ENCODE data around the gene CSRNP3.

Gene CSRNP3

DNA sequence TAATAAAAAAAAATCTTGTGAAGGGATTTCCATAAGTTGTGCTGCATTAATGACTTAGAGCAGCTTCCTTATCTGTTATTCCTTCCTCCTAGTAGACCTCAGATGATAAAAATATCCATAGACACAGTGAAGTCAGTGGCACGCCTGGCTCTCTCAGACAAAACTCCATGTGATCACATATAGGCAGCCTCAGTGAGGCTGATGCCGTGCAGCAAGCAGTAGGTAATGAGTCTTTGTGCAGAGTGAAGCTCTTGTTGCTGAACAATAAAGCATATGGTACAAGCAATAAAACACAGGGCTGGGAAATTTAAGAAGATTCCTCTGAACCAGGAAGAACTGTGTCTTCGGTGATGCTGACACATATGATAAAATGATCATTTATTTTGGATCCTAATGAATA, 102.7 kb downstream of the CSRNP3 start:
- no peak for DNase-seq (ENCODE audit: low read depth, low spot score)
- peak overlapping the region; percentile 63 for H3K4me3 ChIP-seq
- no peaks in the 10 kb centered on the region for H3K9me3 ChIP-seq (ENCODE audit: low read depth, low read length)
- peak overlapping the region; percentile 78 for H3K27ac ChIP-seq
- H3K9ac ChIP-seq (ENCODE audit: insufficient read length) = no peak overlapping the region
- TF ChIP-seq POLR2AphosphoS5 (IDR thresholded peaks at IDR 0.05; ENCODE audit: borderline replicate concordance, low read depth, low read length) (peak; percentile 36; the same call in 1 of the 2 replicates), EZH2 (IDR thresholded peaks at IDR 0.05) (no peak)
- no peaks in the 10 kb centered on the region for H3K36me3 ChIP-seq (ENCODE audit: insufficient read depth, low read length)

DNA sequence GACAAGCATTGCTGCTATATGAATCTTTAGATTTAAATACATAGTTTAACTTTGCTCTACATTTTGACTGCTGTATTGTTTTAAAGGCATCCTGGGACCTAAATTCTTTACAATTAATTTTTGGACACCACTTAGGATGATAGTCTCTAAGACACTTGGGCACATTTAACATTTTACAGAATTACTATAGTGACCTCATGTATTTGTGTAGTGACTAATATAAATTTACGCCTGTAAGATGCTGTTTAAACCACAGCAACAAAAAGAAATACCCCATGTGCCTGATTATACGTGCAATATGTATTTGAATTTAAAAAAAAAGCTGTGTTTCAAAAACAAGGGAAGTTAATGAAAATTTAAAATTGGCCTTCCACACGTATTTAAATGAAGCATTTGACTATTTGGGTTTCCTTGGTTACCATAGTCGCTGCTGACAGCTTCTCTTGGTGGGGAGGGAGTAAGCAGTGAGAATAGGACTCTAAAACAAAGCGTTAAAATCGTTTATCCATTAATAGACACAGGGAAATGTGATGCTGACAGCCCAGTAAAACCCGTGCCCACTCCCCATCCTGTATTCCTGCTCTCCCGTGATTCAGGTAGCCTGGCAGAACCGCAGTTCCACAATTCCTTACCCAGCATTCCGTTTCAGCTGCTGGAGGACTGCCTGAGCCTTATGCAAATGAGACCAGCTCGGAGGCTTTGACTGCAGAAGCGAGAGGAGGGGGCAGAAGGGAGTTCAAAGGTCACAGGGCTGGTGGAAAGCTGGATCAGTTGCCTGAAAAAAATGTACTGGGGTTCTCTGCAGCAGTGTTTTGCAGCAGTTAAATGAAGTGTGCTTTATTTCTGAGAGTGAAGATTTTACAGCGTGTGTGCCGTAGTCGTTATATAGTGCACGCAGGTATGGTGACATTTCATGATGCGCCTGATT, 104.3 kb downstream of the CSRNP3 start:
- no peaks in the 10 kb centered on the region for H3K36me3 ChIP-seq (ENCODE audit: insufficient read depth, low read length)
- no peak for DNase-seq (ENCODE audit: low read depth, low spot score)
- TF ChIP-seq POLR2AphosphoS5 (IDR thresholded peaks at IDR 0.05; ENCODE audit: borderline replicate concordance, low read depth, low read length) = no peak
- no peak for TF ChIP-seq EZH2 (IDR thresholded peaks at IDR 0.05)
- no peak for TF ChIP-seq FOXP2 (optimal IDR thresholded peaks at IDR 0.05; ENCODE audit: control extremely low read depth, extremely low read length, insufficient read depth)
- peak overlapping the region; percentile 64 for H3K4me3 ChIP-seq
- H3K27ac ChIP-seq = no peak overlapping the region
- no peaks in the 10 kb centered on the region for H3K9me3 ChIP-seq (ENCODE audit: low read depth, low read length)
- no peak overlapping the region for H3K9ac ChIP-seq (ENCODE audit: insufficient read length)

DNA sequence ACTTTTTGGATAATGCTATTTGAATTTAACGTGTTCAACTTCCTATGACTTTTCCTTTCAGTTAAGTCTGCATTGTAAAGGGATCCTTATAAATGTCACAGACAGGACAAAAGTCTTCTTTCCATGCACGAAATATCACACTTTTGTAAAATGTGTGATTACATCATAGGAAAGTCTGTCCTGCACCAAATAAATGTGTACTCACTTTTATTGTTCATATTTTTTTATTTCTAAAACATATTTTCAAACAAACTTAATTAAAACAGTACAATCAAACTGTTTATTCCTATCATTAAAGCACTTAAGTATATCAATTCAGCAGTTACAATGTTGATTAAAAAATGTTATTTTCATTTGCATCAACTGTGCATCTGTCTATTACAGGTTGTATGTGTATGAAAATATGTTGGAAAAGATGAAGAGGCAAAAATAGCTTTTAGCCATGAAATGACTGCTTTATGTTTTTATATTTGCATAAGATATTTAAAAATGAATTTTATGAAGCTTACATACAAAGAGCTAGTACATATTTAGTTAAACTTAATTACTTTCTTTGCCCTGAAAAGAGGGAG, 105.6 kb downstream of the CSRNP3 start:
- Histone ChIP-seq H3K36me3 (ENCODE audit: insufficient read depth, low read length) (no peaks in the 10 kb centered on the region), H3K4me3 (no peak overlapping the region), H3K9me3 (ENCODE audit: low read depth, low read length) (no peaks in the 10 kb centered on the region), H3K9ac (ENCODE audit: insufficient read length) (no peak overlapping the region), H3K27ac (no peak overlapping the region)
- no peak for DNase-seq (ENCODE audit: low read depth, low spot score)
- TF ChIP-seq EZH2 (IDR thresholded peaks at IDR 0.05) (no peak), POLR2AphosphoS5 (IDR thresholded peaks at IDR 0.05; ENCODE audit: borderline replicate concordance, low read depth, low read length) (no peak), FOXP2 (optimal IDR thresholded peaks at IDR 0.05; ENCODE audit: control extremely low read depth, extremely low read length, insufficient read depth) (no peak)

DNA sequence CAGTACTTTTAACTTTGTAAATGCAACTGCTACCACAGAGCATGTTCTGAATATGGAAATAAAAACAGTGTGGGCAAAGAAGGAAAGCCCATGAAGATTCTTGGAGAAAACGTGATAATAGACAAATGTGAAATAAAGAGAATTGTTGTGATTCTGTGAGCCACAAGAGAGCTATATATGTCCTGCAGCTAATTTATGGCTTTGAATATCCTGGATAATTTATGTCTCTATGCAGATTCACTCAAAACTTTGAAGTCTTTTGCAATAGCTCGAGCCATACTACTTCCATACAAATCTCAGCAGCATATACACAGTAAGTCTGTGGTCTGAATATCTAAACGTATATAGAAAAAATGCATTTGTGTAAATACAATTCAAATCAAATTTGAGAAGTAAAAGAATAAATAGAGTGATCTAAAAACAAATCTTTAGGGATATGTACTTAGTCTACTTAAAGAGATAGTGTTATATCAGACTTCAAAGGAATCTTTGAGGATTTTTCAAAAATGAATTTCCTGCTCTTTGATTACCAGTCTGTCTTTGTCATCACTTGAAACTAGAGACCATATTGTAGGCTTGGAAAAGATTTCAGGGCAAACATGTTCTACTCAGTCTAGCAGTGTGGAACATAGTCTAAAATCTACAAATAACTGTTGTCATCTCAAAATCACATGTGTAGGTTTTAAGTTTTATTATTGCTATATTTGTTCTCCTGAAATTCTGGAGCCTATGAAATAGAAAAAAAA, 107.1 kb downstream of the CSRNP3 start:
- DNase-seq (ENCODE audit: low read depth, low spot score) = peak; percentile 92
- Histone ChIP-seq H3K36me3 (ENCODE audit: insufficient read depth, low read length) (no peaks in the 10 kb centered on the region), H3K9ac (ENCODE audit: insufficient read length) (no peak overlapping the region), H3K4me3 (peak overlapping the region; percentile 45), H3K9me3 (ENCODE audit: low read depth, low read length) (no peaks in the 10 kb centered on the region), H3K27ac (peak overlapping the region; percentile 26; the same call in 1 of the 2 replicates)
- no peak for TF ChIP-seq EZH2 (IDR thresholded peaks at IDR 0.05)
- TF ChIP-seq POLR2AphosphoS5 (IDR thresholded peaks at IDR 0.05; ENCODE audit: borderline replicate concordance, low read depth, low read length) = peak; percentile 74; the same call in 1 of the 2 replicates

DNA sequence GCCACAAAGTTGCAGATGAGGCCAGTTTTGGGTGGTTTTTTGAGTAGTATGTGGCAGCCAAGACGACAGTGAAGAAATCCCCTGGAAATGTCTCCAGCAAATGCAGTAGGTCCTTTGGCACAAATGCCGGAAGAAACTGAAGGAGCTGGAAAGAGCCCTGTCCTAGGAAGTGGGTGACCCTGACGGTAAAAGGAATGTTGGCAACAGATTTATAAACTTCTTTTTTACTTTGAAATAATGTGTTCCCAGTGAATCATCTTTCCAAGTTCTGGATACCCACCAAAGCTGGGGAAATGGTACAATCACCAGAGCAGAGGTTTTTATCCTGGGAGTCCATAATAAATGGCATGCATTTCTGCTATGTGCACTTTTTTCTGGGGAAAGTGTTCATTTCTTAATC, 112.9 kb downstream of the CSRNP3 start:
- no peak overlapping the region for H3K4me3 ChIP-seq
- H3K9me3 ChIP-seq (ENCODE audit: low read depth, low read length) = no peaks in the 10 kb centered on the region
- no peaks in the 10 kb centered on the region for H3K36me3 ChIP-seq (ENCODE audit: insufficient read depth, low read length)
- DNase-seq (ENCODE audit: low read depth, low spot score) = no peak
- no peak overlapping the region for H3K9ac ChIP-seq (ENCODE audit: insufficient read length)
- no peak overlapping the region for H3K27ac ChIP-seq
- no peak for TF ChIP-seq POLR2AphosphoS5 (IDR thresholded peaks at IDR 0.05; ENCODE audit: borderline replicate concordance, low read depth, low read length)
- TF ChIP-seq EZH2 (IDR thresholded peaks at IDR 0.05) = no peak
- no peak for TF ChIP-seq FOXP2 (optimal IDR thresholded peaks at IDR 0.05; ENCODE audit: control extremely low read depth, extremely low read length, insufficient read depth)

DNA sequence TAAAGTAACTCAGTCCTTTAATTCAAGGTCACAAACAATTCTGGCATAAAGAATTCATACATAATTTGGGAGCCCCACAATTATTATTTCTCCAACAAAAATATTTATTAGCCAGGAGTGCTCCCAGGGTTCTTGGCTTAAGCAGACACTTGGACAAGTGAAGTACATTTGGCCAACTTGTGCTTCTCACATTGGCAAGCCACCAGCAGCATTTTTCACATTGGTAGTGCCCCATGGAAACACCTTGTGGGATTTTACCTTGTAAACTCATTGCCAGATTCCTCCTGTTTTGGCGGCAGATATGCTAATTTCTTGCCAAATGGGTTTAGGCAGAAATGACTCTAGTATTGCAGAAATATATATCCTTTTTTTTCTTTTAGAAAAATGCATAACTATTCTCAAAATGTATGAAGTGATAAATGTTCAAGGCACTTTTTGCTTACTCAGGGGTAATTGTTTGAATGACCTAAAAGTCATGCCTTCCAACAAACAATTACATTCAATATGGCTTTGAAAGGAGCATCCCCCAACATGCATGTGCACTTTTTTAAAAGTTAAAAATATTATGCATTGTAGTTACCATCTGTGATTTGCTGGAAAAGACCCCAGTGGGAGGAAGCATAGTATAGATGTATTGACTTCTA, 113.5 kb downstream of the CSRNP3 start:
- Histone ChIP-seq H3K4me3 (no peak overlapping the region), H3K9me3 (ENCODE audit: low read depth, low read length) (no peaks in the 10 kb centered on the region), H3K36me3 (ENCODE audit: insufficient read depth, low read length) (no peaks in the 10 kb centered on the region), H3K9ac (ENCODE audit: insufficient read length) (no peak overlapping the region), H3K27ac (no peak overlapping the region)
- TF ChIP-seq POLR2AphosphoS5 (IDR thresholded peaks at IDR 0.05; ENCODE audit: borderline replicate concordance, low read depth, low read length) (no peak), EZH2 (IDR thresholded peaks at IDR 0.05) (no peak), FOXP2 (optimal IDR thresholded peaks at IDR 0.05; ENCODE audit: control extremely low read depth, extremely low read length, insufficient read depth) (no peak)
- DNase-seq (ENCODE audit: low read depth, low spot score) = no peak

DNA sequence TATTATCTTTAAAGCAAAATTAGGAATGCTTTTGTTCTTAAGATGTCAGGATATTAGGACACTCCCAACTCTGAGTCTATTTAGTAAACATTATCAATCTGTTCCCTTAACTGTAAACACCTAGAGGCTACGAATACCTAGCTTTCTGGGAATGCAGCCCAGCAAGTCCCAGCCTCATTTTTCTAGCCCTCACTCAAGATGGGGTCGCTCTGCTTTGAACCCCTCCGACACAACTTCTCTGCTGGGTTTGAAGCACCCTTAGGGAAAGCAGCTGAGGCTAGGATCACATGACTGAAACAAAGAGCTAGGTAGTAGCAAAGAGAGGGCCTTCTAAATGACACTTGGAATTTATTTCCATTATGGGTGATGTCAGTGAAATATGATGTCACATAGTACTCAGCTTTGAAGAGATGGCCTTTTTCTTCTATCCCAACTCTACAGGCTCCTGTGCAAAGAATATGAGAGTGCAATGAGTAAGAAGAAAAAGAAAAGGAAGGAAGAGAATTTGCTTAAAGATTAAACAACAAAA, 114.7 kb downstream of the CSRNP3 start:
- no peak for DNase-seq (ENCODE audit: low read depth, low spot score)
- Histone ChIP-seq H3K9me3 (ENCODE audit: low read depth, low read length) (no peaks in the 10 kb centered on the region), H3K27ac (no peak overlapping the region), H3K36me3 (ENCODE audit: insufficient read depth, low read length) (no peaks in the 10 kb centered on the region), H3K9ac (ENCODE audit: insufficient read length) (no peak overlapping the region), H3K4me3 (no peak overlapping the region)
- no peak for TF ChIP-seq FOXP2 (optimal IDR thresholded peaks at IDR 0.05; ENCODE audit: control extremely low read depth, extremely low read length, insufficient read depth)
- no peak for TF ChIP-seq EZH2 (IDR thresholded peaks at IDR 0.05)
- TF ChIP-seq POLR2AphosphoS5 (IDR thresholded peaks at IDR 0.05; ENCODE audit: borderline replicate concordance, low read depth, low read length) = no peak

Data from SK-N-MC (cell line).